Measurements from ENCODE around the gene RNF10. TPM values are rescaled to one million over a fixed set of nuclear protein-coding genes. Genes with fewer than 3 reads are reported as not detected.
"Not testable (repeated sequence)": the region's sequence is repeated elsewhere in the genome, so short reads cannot be mapped to it uniquely, and the experiment has no call there.

The RNF10 gene
- polyA plus RNA-seq, 1 of the 3 experiments (the other 2 are of a cell fraction), result 118 TPM

- peak overlapping the region; percentile 65 for H3K4me2 ChIP-seq
- H3K27ac ChIP-seq (ENCODE audit: low read depth in 2 of 2, low read length in 1 of 2), result peak overlapping the region; percentile 72 to 82; a peak in 3 of 4 replicates
- 75% methylated on average over 19 of the region's 19 CpGs for WGBS (ENCODE audit: low lambda C conversion rate)
- ChIA-PET POLR2A (interaction anchor here (1.7 kb wide), 1 partner anchor 60 kb away, joined by 4 read pairs; the partner anchor contains the start of gene SRSF9), CTCF (interaction anchor here (1.0 to 1.3 kb wide), 2 partner anchors 31 to 61 kb away, joined by 4 read pairs; no protein-coding TSS in a partner anchor)
- TF ChIP-seq GATA2 (CRISPR knock-in tag; IDR thresholded peaks at IDR 0.05), result no peak
- TF ChIP-seq YY1 (IDR thresholded peaks at IDR 0.05; ENCODE audit: low read depth), result no peak
- TF ChIP-seq NFIC (IDR thresholded peaks at IDR 0.05; ENCODE audit: borderline replicate concordance), result no peak
- no peak for TF ChIP-seq RXRA (IDR thresholded peaks at IDR 0.05; ENCODE audit: borderline replicate concordance, low read depth)
- no peak for TF ChIP-seq IRF3 (IDR thresholded peaks at IDR 0.05; ENCODE audit: low read depth, low read length)
- TF ChIP-seq TCF12 (IDR thresholded peaks at IDR 0.05), result no peak
- H3K79me2 ChIP-seq (ENCODE audit: insufficient read depth), result peaks cover 20% of the 10 kb centered on the region
- H3K9me2 ChIP-seq, result no peaks in the 10 kb centered on the region
- H3K36me3 ChIP-seq (replicated peaks in 1 of 2; ENCODE audit: control insufficient read depth in 1 of 2, insufficient read depth in 2 of 2, low read length in 1 of 2), result no peaks in the 10 kb centered on the region
- no peaks in the 10 kb centered on the region for H3K9me3 ChIP-seq
- H3K4me1 ChIP-seq (ENCODE audit: control insufficient read depth in 1 of 2, insufficient read depth in 2 of 2, low read depth in 1 of 2, low read length in 1 of 2), result peaks cover 0 to 5% of the 10 kb centered on the region in 2 experiments; a peak in 2 of 4 replicates
- peak overlapping the region; percentile 96 for H2AFZ ChIP-seq (ENCODE audit: low read depth)
- peak; percentile 30 for DNase-seq
- H4K20me1 ChIP-seq (ENCODE audit: insufficient read depth), result peaks cover 1% of the 10 kb centered on the region
- H3F3A ChIP-seq (replicated peaks; ENCODE audit: insufficient read depth), result no peaks in the 10 kb centered on the region
- no peak overlapping the region for H3K9ac ChIP-seq
- H3K4me3 ChIP-seq (ENCODE audit: low read depth in 2 of 2, low read length in 1 of 2), result peak overlapping the region in 1 of 2 experiments; percentile 93; a peak in 3 of 4 replicates
- H3K27me3 ChIP-seq (ENCODE audit: insufficient read depth), result no peaks in the 10 kb centered on the region
These were observed 4.3 kb upstream of the RNF10 start for GRCh38 chr12:120529641-120530417.

- H3K27ac ChIP-seq (ENCODE audit: low read depth in 2 of 2, low read length in 1 of 2); H3K4me2 ChIP-seq; H3K9me2 ChIP-seq; H3F3A ChIP-seq (replicated peaks; ENCODE audit: insufficient read depth); H2AFZ ChIP-seq (ENCODE audit: low read depth); POLR2A ChIA-PET; H3K4me1 ChIP-seq (ENCODE audit: control insufficient read depth in 1 of 2, insufficient read depth in 2 of 2, low read depth in 1 of 2, low read length in 1 of 2); H3K27me3 ChIP-seq (ENCODE audit: insufficient read depth); H3K4me3 ChIP-seq (ENCODE audit: low read depth in 2 of 2, low read length in 1 of 2); H3K36me3 ChIP-seq (replicated peaks in 1 of 2; ENCODE audit: control insufficient read depth in 1 of 2, insufficient read depth in 2 of 2, low read length in 1 of 2); H4K20me1 ChIP-seq (ENCODE audit: insufficient read depth); H3K9me3 ChIP-seq; CTCF ChIA-PET; DNase-seq; H3K9ac ChIP-seq: not testable (repeated sequence)
- peaks cover 26% of the 10 kb centered on the region for H3K79me2 ChIP-seq (ENCODE audit: insufficient read depth)
These were observed 3.8 kb upstream of the RNF10 start for GRCh38 chr12:120530418-120530761.

GRCh38 chr12:120532701-120533238, 1.4 kb upstream of the RNF10 start:
- no peak for DNase-seq
- POLR2A ChIA-PET, result no interaction called here
- WGBS (ENCODE audit: low lambda C conversion rate), result 75% methylated on average over 4 of the region's 4 CpGs

More at GRCh38 chr12:120532701-120533238, 1.4 kb upstream of the RNF10 start:
- no peak for TF ChIP-seq EZH2phosphoT487 (IDR thresholded peaks at IDR 0.05; ENCODE audit: borderline replicate concordance, low read depth)
- TF ChIP-seq SMC3 (IDR thresholded peaks at IDR 0.05; ENCODE audit: low read depth, low read length), result no peak
- Histone ChIP-seq H3K9ac (no peak overlapping the region), H2AFZ (ENCODE audit: low read depth) (no peak overlapping the region), H3K36me3 (replicated peaks in 1 of 2; ENCODE audit: control insufficient read depth in 1 of 2, insufficient read depth in 2 of 2, low read length in 1 of 2) (peaks cover 0 to 8% of the 10 kb centered on the region in 2 experiments), H3K4me2 (no peak overlapping the region), H4K20me1 (ENCODE audit: insufficient read depth) (peaks cover 31% of the 10 kb centered on the region), H3K4me1 (ENCODE audit: control insufficient read depth in 1 of 2, insufficient read depth in 2 of 2, low read depth in 1 of 2, low read length in 1 of 2) (peaks cover 22% of the 10 kb centered on the region in 2 experiments), H3K9me3 (no peaks in the 10 kb centered on the region), H3K4me3 (ENCODE audit: low read depth in 2 of 2, low read length in 1 of 2) (no peak overlapping the region), H3K9me2 (no peaks in the 10 kb centered on the region), H3K27ac (ENCODE audit: low read depth in 2 of 2, low read length in 1 of 2) (no peak overlapping the region), H3K79me2 (ENCODE audit: insufficient read depth) (peaks cover 42% of the 10 kb centered on the region), H3K27me3 (ENCODE audit: insufficient read depth) (no peaks in the 10 kb centered on the region), H3F3A (replicated peaks; ENCODE audit: insufficient read depth) (peaks cover 7% of the 10 kb centered on the region)
- CTCF ChIA-PET, result interaction anchor here (0.7 kb wide), 1 partner anchor 215 kb away, joined by 3 read pairs; no protein-coding TSS in a partner anchor

Measured in SK-N-SH (cell line).